Measurements from ENCODE around the gene PICALM. TPM values are rescaled to one million over a fixed set of nuclear protein-coding genes. Genes with fewer than 3 reads are reported as not detected.

The PICALM gene
- total and polyA plus RNA-seq, 2 of the 13 experiments (the other 11 are each of a cell fraction or from before 2014, with no cell fraction given): 97.6 to 154 TPM

- TF ChIP-seq RBM22 (optimal IDR thresholded peaks at IDR 0.05; ENCODE audit: low read length) (peak; percentile 35), DNMT1 (CRISPR knock-in tag; IDR thresholded peaks at IDR 0.05) (no peak)
- Histone ChIP-seq H3K36me3 (replicated peaks in 1 of 2; ENCODE audit: control insufficient read depth in 1 of 2, insufficient read depth in 2 of 2, low read length in 2 of 2) (peaks cover 8 to 39% of the 10 kb centered on the region in 2 experiments; a peak in 4 of 5 replicates), H3K27ac (ENCODE audit: extremely low read length, insufficient read depth, low read length) (no peak overlapping the region), H3K4me2 (ENCODE audit: low read depth, low read length) (no peak overlapping the region), H3K9me3 (ENCODE audit: low read length) (no peaks in the 10 kb centered on the region), H3K27me3 (ENCODE audit: control insufficient read depth in 1 of 2, insufficient read depth in 2 of 2, low read length in 2 of 2) (no peaks in the 10 kb centered on the region), H2AFZ (ENCODE audit: low read length) (no peak overlapping the region), H3K4me1 (ENCODE audit: insufficient read depth, low read length) (peaks cover 5% of the 10 kb centered on the region; the same call in 1 of the 2 replicates), H3K4me3 (replicated peaks in 1 of 3; ENCODE audit: insufficient read depth in 1 of 3, low read depth in 2 of 3, low read length in 3 of 3) (no peak overlapping the region), H3K9ac (ENCODE audit: insufficient read depth, low read depth, low read length) (no peak overlapping the region), H4K20me1 (ENCODE audit: insufficient read depth, low read length) (no peaks in the 10 kb centered on the region), H3K79me2 (ENCODE audit: insufficient read depth, low read length) (peaks cover 9% of the 10 kb centered on the region)
- in situ Hi-C loops (cut with HindIII; ENCODE audit: extremely low pct_ligation_motif_present, low pct_unique_long_range_greater_than_20kb): no loop called here
- no TSS peak for BruUV-seq (replicated peaks)
- 97% methylated on average over 2 of the region's 2 CpGs for WGBS (ENCODE audit: low lambda C conversion rate)
- ChIA-PET POLR2A (no interaction called here), CTCF (ENCODE audit: low intra/inter-chr PET ratio, low total read pairs) (no interaction called here)
- intact Hi-C loops (cut with micrococcal nuclease; ENCODE audit: unreplicated experiment): no loop called here
- ATAC-seq (no peak), DNase-seq (ENCODE audit: low spot score) (no peak), FAIRE-seq (no peak)
Measured at GRCh38 chr11:86016451-86016850, 52.4 kb downstream of the PICALM start.

- Histone ChIP-seq H3K4me1 (ENCODE audit: insufficient read depth, low read length) (peaks cover 5% of the 10 kb centered on the region; the same call in 1 of the 2 replicates), H3K27ac (ENCODE audit: extremely low read length, insufficient read depth, low read length) (no peak overlapping the region), H4K20me1 (ENCODE audit: insufficient read depth, low read length) (no peaks in the 10 kb centered on the region), H3K4me2 (ENCODE audit: low read depth, low read length) (no peak overlapping the region), H2AFZ (ENCODE audit: low read length) (no peak overlapping the region), H3K9me3 (ENCODE audit: low read length) (no peaks in the 10 kb centered on the region), H3K4me3 (replicated peaks in 1 of 3; ENCODE audit: insufficient read depth in 1 of 3, low read depth in 2 of 3, low read length in 3 of 3) (no peak overlapping the region), H3K9ac (ENCODE audit: insufficient read depth, low read depth, low read length) (no peak overlapping the region), H3K27me3 (ENCODE audit: control insufficient read depth in 1 of 2, insufficient read depth in 2 of 2, low read length in 2 of 2) (no peaks in the 10 kb centered on the region), H3K36me3 (replicated peaks in 1 of 2; ENCODE audit: control insufficient read depth in 1 of 2, insufficient read depth in 2 of 2, low read length in 2 of 2) (peaks cover 8 to 41% of the 10 kb centered on the region in 2 experiments; a peak in 4 of 5 replicates), H3K79me2 (ENCODE audit: insufficient read depth, low read length) (peaks cover 9% of the 10 kb centered on the region)
- ChIA-PET CTCF (ENCODE audit: low intra/inter-chr PET ratio, low total read pairs) (no interaction called here), POLR2A (no interaction called here)
- ATAC-seq (no peak), DNase-seq (ENCODE audit: low spot score) (no peak), FAIRE-seq (no peak)
- no peak for TF ChIP-seq IKZF4 (CRISPR knock-in tag; IDR thresholded peaks at IDR 0.05; ENCODE audit: borderline replicate concordance, low read depth, not compliant biosample characterization)
- TF ChIP-seq ARID3A (IDR thresholded peaks at IDR 0.05; ENCODE audit: low read depth, low read length): no peak
- TF ChIP-seq MAFG (CRISPR knock-in tag; IDR thresholded peaks at IDR 0.05): no peak
- no peak for TF ChIP-seq ZBTB38 (CRISPR knock-in tag; IDR thresholded peaks at IDR 0.05)
- no peak for TF ChIP-seq NBN (conservative IDR thresholded peaks at IDR 0.05)
- TF ChIP-seq GPBP1L1 (CRISPR knock-in tag; IDR thresholded peaks at IDR 0.05): no peak
- no peak for TF ChIP-seq CSRNP1 (CRISPR knock-in tag; IDR thresholded peaks at IDR 0.05)
- TSS peak; percentile 17 for BruUV-seq (replicated peaks)
- in situ Hi-C loops (cut with HindIII; ENCODE audit: extremely low pct_ligation_motif_present, low pct_unique_long_range_greater_than_20kb): no loop called here
- 93% methylated on average over 4 of the region's 4 CpGs for WGBS (ENCODE audit: low lambda C conversion rate)
- intact Hi-C loops (cut with micrococcal nuclease; ENCODE audit: unreplicated experiment): no loop called here
Measured at GRCh38 chr11:86015699-86016098, 53.2 kb downstream of the PICALM start.
